Neutrophil (primary cell): ENCODE measurements around the gene PSEN1.
A peak's percentile ranks its signal among the peaks of the same experiment; 100 is the strongest.

Experiments used
- H3K27ac ChIP-seq: fragments of 200-600 bp; sonication (generic); 2 replicates; pipeline ENCODE4 v1.5.1; 2016; ENCODE audit warnings: mild to moderate bottlenecking, moderate library complexity
- H3K27me3 ChIP-seq: fragments of 200-600 bp; sonication (generic); 2 replicates; pipeline ENCODE4 v1.6.0; 2016; ENCODE audit warnings: mild to moderate bottlenecking
- H3K36me3 ChIP-seq: fragments of 200-600 bp; sonication (generic); 2 replicates; pipeline ENCODE4 v1.5.1; 2017
- H3K4me1 ChIP-seq, 2 experiments: fragments of 200-600 bp in 1 of 2; sonication (generic) in 1 of 2; 1 replicate in 1 of 2; 2 replicates in 1 of 2; pipeline versions ENCODE4 v1.5.1 to v1.6.1; 2013 to 2016; ENCODE audit warnings: low read depth in 1 of 2, low read length in 1 of 2, mild to moderate bottlenecking in 1 of 2, moderate library complexity in 1 of 2; ENCODE audit not compliant: control insufficient read depth in 1 of 2, insufficient read depth in 1 of 2
- H3K4me3 ChIP-seq, 2 experiments: fragments of 200-600 bp in 1 of 2; sonication (generic) in 1 of 2; 1 replicate in 1 of 2; 2 replicates in 1 of 2; pipeline ENCODE4 v1.5.1; 2013 to 2016; ENCODE audit warnings: low read depth in 1 of 2, low read length in 1 of 2, mild to moderate bottlenecking in 1 of 2, moderate library complexity in 1 of 2
- H3K9me3 ChIP-seq: fragments of 200-600 bp; sonication (generic); 2 replicates; pipeline ENCODE4 v1.5.1; 2016
- CTCF ChIP-seq: fragments of 200-600 bp; sonication (generic); IDR thresholded peaks from 2 replicates; pipeline ENCODE4 v1.5.1; 2016; ENCODE audit warnings: antibody characterized with exemption

The PSEN1 gene

GRCh38 chr14:73244541-73245290 lies 108.4 kb downstream of the PSEN1 start:
- Histone ChIP-seq H3K27me3 (peaks cover 74% of the 10 kb centered on the region), H3K9me3 (no peaks in the 10 kb centered on the region), H3K4me1 (peaks cover 11 to 16% of the 10 kb centered on the region in 2 experiments), H3K4me3 (peak overlapping the region in 1 of 2 experiments; percentile 63), H3K27ac (no peak overlapping the region), H3K36me3 (no peaks in the 10 kb centered on the region)
- TF ChIP-seq CTCF = no peak

- Histone ChIP-seq H3K4me3 (peak overlapping the region; percentile 63 to 77), H3K27me3 (peaks cover 65% of the 10 kb centered on the region), H3K27ac (no peak overlapping the region)
Observed at GRCh38 chr14:73245480-73246325, 109.4 kb downstream of the PSEN1 start.

GRCh38 chr14:73246387-73247150 lies 110.3 kb downstream of the PSEN1 start:
- no peak overlapping the region for H3K27ac ChIP-seq
- H3K4me1 ChIP-seq = peaks cover 11 to 12% of the 10 kb centered on the region in 2 experiments
- no peaks in the 10 kb centered on the region for H3K36me3 ChIP-seq
- no peak for TF ChIP-seq CTCF
- H3K27me3 ChIP-seq = peaks cover 56% of the 10 kb centered on the region
- H3K4me3 ChIP-seq = peak overlapping the region; percentile 63 to 77
- H3K9me3 ChIP-seq = no peaks in the 10 kb centered on the region

More at GRCh38 chr14:73245480-73246325, 109.4 kb downstream of the PSEN1 start:
- Histone ChIP-seq H3K4me1 (peaks cover 11 to 16% of the 10 kb centered on the region in 2 experiments), H3K9me3 (no peaks in the 10 kb centered on the region), H3K36me3 (no peaks in the 10 kb centered on the region)
- no peak for TF ChIP-seq CTCF

GRCh38 chr14:73248108-73248868 lies 112.0 kb downstream of the PSEN1 start:
- no peak overlapping the region for H3K27ac ChIP-seq

More at GRCh38 chr14:73248108-73248868, 112.0 kb downstream of the PSEN1 start:
- no peaks in the 10 kb centered on the region for H3K9me3 ChIP-seq
- peaks cover 11 to 12% of the 10 kb centered on the region in 2 experiments for H3K4me1 ChIP-seq
- H3K4me3 ChIP-seq = no peak overlapping the region
- no peaks in the 10 kb centered on the region for H3K36me3 ChIP-seq
- TF ChIP-seq CTCF = no peak
- H3K27me3 ChIP-seq = peaks cover 39% of the 10 kb centered on the region
